SK-N-SH treated with all-trans-retinoic acid at 6 μM for 48 hours (cell line): ENCODE data around the gene CFAP20.

Source experiments
- ATAC-seq: fragments of 200-7000 bp; cut with Tn5 transposase; 3 replicates; pipeline ENCODE4 v1.9.1; 2020; ENCODE audit warnings: mild to moderate bottlenecking, moderate library complexity
- BACH2 ChIP-seq: fragments of 250-450 bp; sonication (Bioruptor Pico); IDR thresholded peaks from 2 replicates; pipeline ENCODE4 v1.9.0; 2021; ENCODE audit warnings: mild to moderate bottlenecking, borderline replicate concordance
- CSDC2 ChIP-seq: fragments of 250-450 bp; sonication (Bioruptor Pico); IDR thresholded peaks from 2 replicates; pipeline ENCODE4 v1.5.0; 2020; ENCODE audit warnings: mild to moderate bottlenecking, moderate library complexity
- GLIS3 ChIP-seq: fragments of 250-450 bp; sonication (Bioruptor Pico); IDR thresholded peaks from 2 replicates; pipeline ENCODE4 v1.5.0; 2020; ENCODE audit warnings: mild to moderate bottlenecking, moderate library complexity
- ISL1 ChIP-seq: fragments of 250-450 bp; sonication (Bioruptor Pico); IDR thresholded peaks from 2 replicates; pipeline ENCODE4 v2.1.2; 2022; ENCODE audit warnings: mild to moderate bottlenecking, moderate library complexity
- OSR1 ChIP-seq: fragments of 250-450 bp; sonication (Bioruptor Pico); IDR thresholded peaks from 2 replicates; pipeline ENCODE4 v1.8.0; 2022; ENCODE audit warnings: moderate library complexity, mild to moderate bottlenecking, inconsistent platforms
- PPARA ChIP-seq: fragments of 250-450 bp; sonication (Bioruptor Pico); IDR thresholded peaks from 2 replicates; pipeline ENCODE4 v1.5.0; 2020; ENCODE audit warnings: mild to moderate bottlenecking, borderline replicate concordance
- RARB ChIP-seq: fragments of 250-450 bp; sonication (Bioruptor Pico); IDR thresholded peaks from 2 replicates; pipeline ENCODE4 v1.8.0; 2021; ENCODE audit warnings: mild to moderate bottlenecking, moderate library complexity
- SNAI2 ChIP-seq: fragments of 250-450 bp; sonication (Bioruptor Pico); IDR thresholded peaks from 2 replicates; pipeline ENCODE4 v1.5.0; 2020; ENCODE audit warnings: mild to moderate bottlenecking, moderate library complexity
- TCF4 ChIP-seq: fragments of 250-450 bp; sonication (Bioruptor Pico); IDR thresholded peaks from 2 replicates; pipeline ENCODE4 v1.8.0; 2021; ENCODE audit warnings: mild to moderate bottlenecking, moderate library complexity, borderline replicate concordance
- TOX ChIP-seq: fragments of 250-450 bp; sonication (Bioruptor Pico); IDR thresholded peaks from 2 replicates; pipeline ENCODE4 v1.8.0; 2021; ENCODE audit warnings: mild to moderate bottlenecking, moderate library complexity, borderline replicate concordance
- ZFP3 ChIP-seq: fragments of 250-450 bp; sonication (Bioruptor Pico); IDR thresholded peaks from 2 replicates; pipeline ENCODE4 v1.5.0; 2020; ENCODE audit warnings: mild to moderate bottlenecking, moderate library complexity
- ZFP30 ChIP-seq: fragments of 450-650 bp; formaldehyde crosslinking; IDR thresholded peaks from 2 replicates; pipeline ENCODE4 v1.5.0; 2022; ENCODE audit warnings: mild to moderate bottlenecking, moderate library complexity
- ZNF565 ChIP-seq: fragments of 450-650 bp; formaldehyde crosslinking; conservative IDR thresholded peaks from 2 replicates; pipeline ENCODE4 v1.5.0; 2020; ENCODE audit warnings: low read depth, mild to moderate bottlenecking, moderate library complexity
- ZNF8 ChIP-seq: fragments of 450-650 bp; formaldehyde crosslinking; IDR thresholded peaks from 2 replicates; pipeline ENCODE4 v1.5.0; 2020; ENCODE audit warnings: mild to moderate bottlenecking, moderate library complexity
- TF ChIP-seq, protein P1 (sequence below): fragments of 250-450 bp; sonication (Bioruptor Pico); IDR thresholded peaks from 2 replicates; pipeline ENCODE4 v1.5.0; 2020; ENCODE audit warnings: mild to moderate bottlenecking, moderate library complexity
- TF ChIP-seq, protein P2 (sequence below): fragments of 250-450 bp; sonication (Bioruptor Pico); IDR thresholded peaks from 2 replicates; pipeline ENCODE4 v1.5.1; 2021; ENCODE audit warnings: mild to moderate bottlenecking, moderate library complexity
- TF ChIP-seq, protein P3 (sequence below): fragments of 250-450 bp; sonication (Bioruptor Pico); IDR thresholded peaks from 2 replicates; pipeline ENCODE4 v1.5.1; 2020; ENCODE audit warnings: low read depth, mild to moderate bottlenecking, moderate library complexity
- TF ChIP-seq, protein P4 (sequence below): fragments of 250-450 bp; sonication (Bioruptor Pico); IDR thresholded peaks from 2 replicates; pipeline ENCODE4 v1.8.0; 2021; ENCODE audit warnings: low read depth, mild to moderate bottlenecking, moderate library complexity, borderline replicate concordance

The CFAP20 gene

DNA sequence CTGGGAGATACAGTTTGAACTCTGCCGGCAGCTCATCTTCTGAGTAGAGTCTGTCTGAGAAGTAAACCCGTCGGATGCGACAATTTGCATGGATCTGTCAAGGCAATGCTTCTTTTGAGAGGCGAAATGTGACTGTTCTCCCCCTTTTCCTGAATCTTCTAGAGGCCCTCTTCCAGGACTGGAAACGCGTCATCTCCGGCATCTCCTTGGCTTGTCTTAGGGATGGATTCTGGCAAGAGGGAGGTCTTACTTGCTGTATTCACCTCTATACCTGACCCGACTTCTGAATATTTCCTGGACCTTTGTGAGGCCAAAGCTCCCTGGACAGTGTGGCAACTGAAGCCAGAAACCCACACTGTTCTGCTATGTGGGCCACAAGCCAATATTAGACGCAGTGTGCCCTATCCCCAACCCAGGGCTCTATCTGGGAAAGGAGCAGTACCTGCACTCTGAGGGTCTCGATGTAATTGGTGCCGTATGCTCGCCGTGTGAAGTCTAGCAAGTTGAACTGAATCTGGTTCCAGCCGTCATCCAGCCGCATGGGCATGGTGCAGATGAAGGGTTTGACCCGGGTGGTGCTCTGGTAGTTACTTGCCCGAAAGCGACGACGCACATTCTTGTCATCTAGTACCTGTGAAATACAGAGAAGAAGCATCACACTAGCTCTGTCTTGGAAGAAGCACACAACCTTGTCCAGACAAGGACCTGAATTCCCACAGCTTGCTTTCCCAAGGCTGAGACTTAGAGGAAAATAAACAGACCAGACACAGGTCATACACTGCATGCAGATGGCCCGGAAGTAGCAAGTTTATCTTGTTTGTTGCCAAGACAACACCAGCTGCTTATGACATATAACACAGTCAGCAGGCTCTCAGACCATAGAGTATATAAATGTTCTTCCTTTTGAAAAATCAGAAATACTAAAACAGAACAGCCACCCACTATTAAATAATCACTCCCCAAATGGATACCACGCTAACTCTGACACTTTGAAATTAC is 14.1 kb downstream of the CFAP20 start (continued):
- TF ChIP-seq, protein P1, sequence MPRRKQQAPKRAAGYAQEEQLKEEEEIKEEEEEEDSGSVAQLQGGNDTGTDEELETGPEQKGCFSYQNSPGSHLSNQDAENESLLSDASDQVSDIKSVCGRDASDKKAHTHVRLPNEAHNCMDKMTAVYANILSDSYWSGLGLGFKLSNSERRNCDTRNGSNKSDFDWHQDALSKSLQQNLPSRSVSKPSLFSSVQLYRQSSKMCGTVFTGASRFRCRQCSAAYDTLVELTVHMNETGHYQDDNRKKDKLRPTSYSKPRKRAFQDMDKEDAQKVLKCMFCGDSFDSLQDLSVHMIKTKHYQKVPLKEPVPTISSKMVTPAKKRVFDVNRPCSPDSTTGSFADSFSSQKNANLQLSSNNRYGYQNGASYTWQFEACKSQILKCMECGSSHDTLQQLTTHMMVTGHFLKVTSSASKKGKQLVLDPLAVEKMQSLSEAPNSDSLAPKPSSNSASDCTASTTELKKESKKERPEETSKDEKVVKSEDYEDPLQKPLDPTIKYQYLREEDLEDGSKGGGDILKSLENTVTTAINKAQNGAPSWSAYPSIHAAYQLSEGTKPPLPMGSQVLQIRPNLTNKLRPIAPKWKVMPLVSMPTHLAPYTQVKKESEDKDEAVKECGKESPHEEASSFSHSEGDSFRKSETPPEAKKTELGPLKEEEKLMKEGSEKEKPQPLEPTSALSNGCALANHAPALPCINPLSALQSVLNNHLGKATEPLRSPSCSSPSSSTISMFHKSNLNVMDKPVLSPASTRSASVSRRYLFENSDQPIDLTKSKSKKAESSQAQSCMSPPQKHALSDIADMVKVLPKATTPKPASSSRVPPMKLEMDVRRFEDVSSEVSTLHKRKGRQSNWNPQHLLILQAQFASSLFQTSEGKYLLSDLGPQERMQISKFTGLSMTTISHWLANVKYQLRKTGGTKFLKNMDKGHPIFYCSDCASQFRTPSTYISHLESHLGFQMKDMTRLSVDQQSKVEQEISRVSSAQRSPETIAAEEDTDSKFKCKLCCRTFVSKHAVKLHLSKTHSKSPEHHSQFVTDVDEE = no peak
- peak; percentile 89 for TF ChIP-seq TCF4 (CRISPR knock-in tag)

DNA sequence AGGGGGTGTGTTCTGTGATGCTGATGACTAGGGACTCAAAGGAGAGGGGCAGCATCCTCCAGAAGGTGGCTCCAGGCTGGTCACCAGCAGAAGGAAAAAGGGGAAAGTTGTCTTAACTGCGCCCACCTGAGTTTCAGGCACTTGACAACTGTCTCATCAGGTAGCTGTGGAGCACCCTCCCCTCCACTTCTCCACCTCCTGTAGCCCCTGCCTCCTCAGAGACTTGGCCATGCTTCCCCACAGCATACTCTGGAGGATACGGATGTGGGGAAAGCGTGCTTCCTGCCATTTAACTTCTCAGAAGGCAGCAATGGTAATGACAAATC is 17.9 kb downstream of the CFAP20 start:
- no peak for TF ChIP-seq ZFP30 (CRISPR knock-in tag)
- TF ChIP-seq SNAI2 (CRISPR knock-in tag) = no peak
- no peak for TF ChIP-seq ZFP3 (CRISPR knock-in tag)
- TF ChIP-seq, protein P1 = no peak
- TF ChIP-seq, protein P2, sequence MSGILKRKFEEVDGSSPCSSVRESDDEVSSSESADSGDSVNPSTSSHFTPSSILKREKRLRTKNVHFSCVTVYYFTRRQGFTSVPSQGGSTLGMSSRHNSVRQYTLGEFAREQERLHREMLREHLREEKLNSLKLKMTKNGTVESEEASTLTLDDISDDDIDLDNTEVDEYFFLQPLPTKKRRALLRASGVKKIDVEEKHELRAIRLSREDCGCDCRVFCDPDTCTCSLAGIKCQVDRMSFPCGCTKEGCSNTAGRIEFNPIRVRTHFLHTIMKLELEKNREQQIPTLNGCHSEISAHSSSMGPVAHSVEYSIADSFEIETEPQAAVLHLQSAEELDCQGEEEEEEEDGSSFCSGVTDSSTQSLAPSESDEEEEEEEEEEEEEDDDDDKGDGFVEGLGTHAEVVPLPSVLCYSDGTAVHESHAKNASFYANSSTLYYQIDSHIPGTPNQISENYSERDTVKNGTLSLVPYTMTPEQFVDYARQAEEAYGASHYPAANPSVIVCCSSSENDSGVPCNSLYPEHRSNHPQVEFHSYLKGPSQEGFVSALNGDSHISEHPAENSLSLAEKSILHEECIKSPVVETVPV (CRISPR knock-in tag) = no peak
- no peak for TF ChIP-seq ZNF565 (CRISPR knock-in tag)
- no peak for TF ChIP-seq TOX
- TF ChIP-seq, all 23 proteins: peak for 0
- ATAC-seq = peak; percentile 5; the same call in 1 of the 3 replicates

DNA sequence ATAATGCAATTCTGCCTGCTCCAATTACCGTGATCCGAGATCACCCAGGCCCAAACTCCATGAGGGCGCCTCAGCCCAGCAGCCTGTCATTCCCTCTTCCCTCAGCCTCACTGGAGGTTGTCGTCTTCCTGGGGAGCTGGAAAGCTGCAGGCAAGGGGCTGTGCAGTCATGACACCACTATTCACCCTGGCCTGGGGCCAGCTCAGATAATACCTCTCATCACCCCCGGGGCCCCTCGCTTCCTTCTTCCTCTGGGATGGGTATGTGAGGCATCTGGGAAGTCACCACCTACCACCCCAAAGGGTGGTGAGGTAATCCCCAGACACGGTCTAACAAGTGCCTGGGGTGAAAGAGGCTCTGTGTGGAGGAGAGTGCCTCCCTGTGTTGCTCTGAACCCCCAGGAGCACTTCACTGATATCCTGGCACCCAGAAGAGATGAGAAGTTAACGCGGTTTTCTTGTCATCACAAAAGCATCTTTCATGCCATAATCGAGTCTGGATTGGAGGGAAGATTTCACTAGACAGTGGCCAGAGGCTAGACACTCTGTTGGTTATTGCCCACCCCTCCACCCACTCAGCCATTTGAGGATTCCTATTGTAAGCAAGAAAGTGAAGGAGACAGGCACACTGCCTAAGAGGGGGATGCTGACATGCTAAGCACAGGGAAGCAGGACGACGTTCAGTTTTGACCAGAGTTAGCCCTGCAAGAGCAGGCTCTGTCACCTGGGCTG is 18.4 kb downstream of the CFAP20 start:
- ATAC-seq = peak; percentile 82
- TF ChIP-seq GLIS3 (CRISPR knock-in tag) (no peak), ISL1 (CRISPR knock-in tag) (0 out of 2 replicates have a peak, but pooled peaks have one; percentile 40), RARB (CRISPR knock-in tag) (no peak)
- TF ChIP-seq, protein P3, sequence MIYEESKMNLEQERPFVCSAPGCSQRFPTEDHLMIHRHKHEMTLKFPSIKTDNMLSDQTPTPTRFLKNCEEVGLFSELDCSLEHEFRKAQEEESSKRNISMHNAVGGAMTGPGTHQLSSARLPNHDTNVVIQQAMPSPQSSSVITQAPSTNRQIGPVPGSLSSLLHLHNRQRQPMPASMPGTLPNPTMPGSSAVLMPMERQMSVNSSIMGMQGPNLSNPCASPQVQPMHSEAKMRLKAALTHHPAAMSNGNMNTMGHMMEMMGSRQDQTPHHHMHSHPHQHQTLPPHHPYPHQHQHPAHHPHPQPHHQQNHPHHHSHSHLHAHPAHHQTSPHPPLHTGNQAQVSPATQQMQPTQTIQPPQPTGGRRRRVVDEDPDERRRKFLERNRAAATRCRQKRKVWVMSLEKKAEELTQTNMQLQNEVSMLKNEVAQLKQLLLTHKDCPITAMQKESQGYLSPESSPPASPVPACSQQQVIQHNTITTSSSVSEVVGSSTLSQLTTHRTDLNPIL (CRISPR knock-in tag) = 0 out of 2 replicates have a peak, but pooled peaks have one; percentile 17

DNA sequence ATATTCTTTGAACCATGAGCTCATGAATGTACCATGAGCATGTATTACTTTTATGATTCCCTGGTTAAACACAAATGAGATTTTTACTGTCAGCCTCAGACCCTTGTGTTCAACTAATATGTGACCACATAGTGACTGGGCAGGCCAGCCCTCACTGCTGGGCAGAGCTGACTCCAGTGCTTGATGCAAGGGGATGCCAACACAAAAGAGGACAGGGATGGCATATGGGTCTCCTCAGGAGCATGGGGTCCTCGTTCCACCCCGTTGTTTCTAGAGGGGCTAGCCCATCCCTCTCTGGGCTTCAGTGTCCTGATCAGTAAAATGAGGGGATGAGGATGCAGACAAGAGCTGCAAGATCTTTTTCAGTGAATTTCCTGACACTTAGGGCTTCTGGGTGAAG is 19.3 kb downstream of the CFAP20 start:
- no peak for ATAC-seq
- TF ChIP-seq TCF4 (CRISPR knock-in tag) (no peak), CSDC2 (CRISPR knock-in tag) (no peak), PPARA (CRISPR knock-in tag) (no peak), GLIS3 (CRISPR knock-in tag) (no peak), ZNF565 (CRISPR knock-in tag) (no peak), TOX (no peak), ZNF8 (CRISPR knock-in tag) (no peak)

DNA sequence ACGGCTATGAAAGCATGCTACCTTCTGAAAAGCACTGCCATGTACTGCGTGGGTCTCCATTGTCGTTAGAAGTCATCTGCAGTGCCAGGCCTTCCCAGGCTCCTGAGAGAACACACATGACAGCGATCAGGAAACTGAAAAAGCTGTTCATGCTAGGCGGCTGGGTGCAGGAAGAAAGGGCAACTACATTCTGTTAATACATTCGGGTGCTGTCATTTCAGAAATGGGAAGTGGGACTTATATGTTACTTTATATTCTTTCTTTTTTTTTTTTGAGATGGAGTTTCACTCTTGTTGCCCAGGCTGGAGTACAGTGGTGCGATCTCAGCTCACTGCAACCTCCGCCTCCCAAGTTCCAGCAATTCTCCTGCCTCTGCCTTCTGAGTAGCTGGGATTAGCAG is 19.9 kb downstream of the CFAP20 start:
- no peak for TF ChIP-seq ZNF565 (CRISPR knock-in tag)
- TF ChIP-seq BACH2 = no peak
- no peak for TF ChIP-seq OSR1 (CRISPR knock-in tag)
- TF ChIP-seq TCF4 (CRISPR knock-in tag) = no peak
- TF ChIP-seq, protein P4, sequence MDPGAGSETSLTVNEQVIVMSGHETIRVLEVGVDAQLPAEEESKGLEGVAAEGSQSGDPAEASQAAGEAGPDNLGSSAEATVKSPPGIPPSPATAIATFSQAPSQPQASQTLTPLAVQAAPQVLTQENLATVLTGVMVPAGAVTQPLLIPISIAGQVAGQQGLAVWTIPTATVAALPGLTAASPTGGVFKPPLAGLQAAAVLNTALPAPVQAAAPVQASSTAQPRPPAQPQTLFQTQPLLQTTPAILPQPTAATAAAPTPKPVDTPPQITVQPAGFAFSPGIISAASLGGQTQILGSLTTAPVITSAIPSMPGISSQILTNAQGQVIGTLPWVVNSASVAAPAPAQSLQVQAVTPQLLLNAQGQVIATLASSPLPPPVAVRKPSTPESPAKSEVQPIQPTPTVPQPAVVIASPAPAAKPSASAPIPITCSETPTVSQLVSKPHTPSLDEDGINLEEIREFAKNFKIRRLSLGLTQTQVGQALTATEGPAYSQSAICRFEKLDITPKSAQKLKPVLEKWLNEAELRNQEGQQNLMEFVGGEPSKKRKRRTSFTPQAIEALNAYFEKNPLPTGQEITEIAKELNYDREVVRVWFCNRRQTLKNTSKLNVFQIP (CRISPR knock-in tag) = no peak
- no peak for TF ChIP-seq ZFP3 (CRISPR knock-in tag)
- no peak for TF ChIP-seq ZFP30 (CRISPR knock-in tag)
- ATAC-seq = no peak
